Stomach (tissue), 9 donors: ENCODE data around the gene LRRIQ1. TPM values are rescaled to one million over a fixed set of nuclear protein-coding genes. Genes with fewer than 3 reads are reported as not detected.

ENCODE experiments used
- DNase-seq, 2 donors: peaks; one replicate each; pipeline versions ENCODE4 v3.0.0 to v3.0.0-alpha.2; 2013 to 2019
- H3K27ac ChIP-seq, 5 donors: fragments of 200-600 bp in 4 of 5; sonication (generic) in 4 of 5; one replicate each; pipeline ENCODE4 v1.5.1; 2013 to 2019; ENCODE audit warnings: mild to moderate bottlenecking in 1 of 5, moderate library complexity in 1 of 5
- H3K27me3 ChIP-seq, 3 donors: fragments of 200-600 bp; sonication (generic); one replicate each; pipeline ENCODE4 v1.5.1; 2017 to 2019; ENCODE audit warnings: mixed run types in 1 of 3
- H3K36me3 ChIP-seq, 4 donors: fragments of 200-600 bp; sonication (generic); 1 replicate in 3 of 4; 2 replicates in 1 of 4; pipeline ENCODE4 v1.5.1; 2016 to 2019
- H3K4me1 ChIP-seq, 4 donors: fragments of 200-600 bp; sonication (generic); one replicate each; pipeline ENCODE4 v1.5.1; 2016 to 2019
- H3K4me3 ChIP-seq, 4 donors: fragments of 200-600 bp; sonication (generic) in 3 of 4; one replicate each; pipeline ENCODE4 v1.5.1; 2016 to 2019; ENCODE audit warnings: mild to moderate bottlenecking in 1 of 4
- H3K9me3 ChIP-seq, 4 donors: fragments of 200-600 bp; sonication (generic); one replicate each; pipeline ENCODE4 v1.5.1; 2016 to 2019
- CTCF ChIP-seq, 7 experiments: fragments of 450-650 bp in 4 of 7; fragments of 200-600 bp in 3 of 7; sonication (generic) in 3 of 7; IDR thresholded peaks; one replicate each; pipeline ENCODE4 v1.5.1; 2016 to 2019; ENCODE audit warnings: antibody characterized with exemption in 7 of 7, control low read depth in 2 of 7, mild to moderate bottlenecking in 1 of 7
- EP300 ChIP-seq: sonication (generic); formaldehyde crosslinking; IDR thresholded peaks from one replicate; pipeline ENCODE4 v1.6.1; 2017; ENCODE audit warnings: antibody characterized with exemption
- POLR2A ChIP-seq, 4 donors: fragments of 450-650 bp; IDR thresholded peaks; one replicate each; pipeline ENCODE4 v1.6.1; 2016; ENCODE audit warnings: antibody characterized with exemption in 4 of 4, control low read depth in 2 of 4, mild to moderate bottlenecking in 1 of 4, moderate library complexity in 1 of 4
- POLR2AphosphoS5 ChIP-seq, 3 donors: sonication (generic); formaldehyde crosslinking; IDR thresholded peaks; one replicate each; pipeline ENCODE4 v1.6.1; 2016; ENCODE audit warnings: antibody characterized with exemption in 3 of 3
- WGBS, 5 donors: extraction: QIAGEN DNeasy Blood & Tissue Kit in 3 of 5; methylation state at CpG; one replicate each; pipeline versions ENCODE4 v1.1.5 to v1.1.7; 2013 to 2018; 5-methylcytosine and 5-hydroxymethylcytosine counted together
- intact Hi-C: fragments of 100-400 bp; cut with DNase I; formaldehyde crosslinking; loops from one replicate; pipeline ENCODE4 v1.15.1; 2023; ENCODE audit warnings: low total_unique reads
- polyA plus RNA-seq, 3 donors: library from polyadenylated mRNA; stranded (reverse); fragments of 200-250 nt; gene quantifications; one replicate each; pipeline ENCODE4 v1.2.3, GENCODE V29; 2013
- total RNA-seq, 5 donors: library from RNA; depleted of rRNA; stranded (reverse); fragments of >200 nt; gene quantifications; one replicate each; pipeline versions ENCODE4 v1.1.0 to v1.2.3, GENCODE V29; 2014 to 2016
- donor health status: healthy with polysubstance abuse.
- donor health status: Bipolar disorder and iron deficiency.
- donor health status: healthy.

The LRRIQ1 gene
- total and polyA plus RNA-seq, 8 donors, result 0.05 to 2.2 (median 0.92) TPM; not detected in 5

GRCh38 chr12:85092814-85093370 lies 56.7 kb downstream of the LRRIQ1 start:
- no peaks in the 10 kb centered on the region for H3K4me1 ChIP-seq
- TF ChIP-seq EP300, result no peak
- no peak for TF ChIP-seq CTCF (IDR thresholded peaks at IDR 0.05)
- no peak for TF ChIP-seq POLR2A (IDR thresholded peaks at IDR 0.05)
- 44 to 94% (median 76%) methylated on average over 2 of the region's 2 CpGs for WGBS, 5 donors

GRCh38 chr12:85095501-85095900 lies 59.4 kb downstream of the LRRIQ1 start:
- Histone ChIP-seq H3K36me3 (no peaks in the 10 kb centered on the region), H3K9me3 (no peaks in the 10 kb centered on the region), H3K27ac (no peak overlapping the region), H3K4me1 (no peaks in the 10 kb centered on the region), H3K27me3 (no peaks in the 10 kb centered on the region), H3K4me3 (no peak overlapping the region)
- TF ChIP-seq POLR2A (IDR thresholded peaks at IDR 0.05) (no peak), EP300 (no peak), CTCF (IDR thresholded peaks at IDR 0.05) (no peak), POLR2AphosphoS5 (IDR thresholded peaks at IDR 0.05) (no peak)
- intact Hi-C loops, result no loop called here
- DNase-seq, result no peak

More at GRCh38 chr12:85092814-85093370, 56.7 kb downstream of the LRRIQ1 start:
- Histone ChIP-seq H3K36me3 (no peaks in the 10 kb centered on the region), H3K27ac (no peak overlapping the region), H3K4me3 (no peak overlapping the region), H3K27me3 (no peaks in the 10 kb centered on the region), H3K9me3 (no peaks in the 10 kb centered on the region)
- no peak for DNase-seq
- intact Hi-C loops, result no loop called here

- WGBS, 5 donors, result 65 to 80% (median 75%) methylated on average over 6 of the region's 6 CpGs
- Histone ChIP-seq H3K27me3 (no peaks in the 10 kb centered on the region), H3K9me3 (no peaks in the 10 kb centered on the region), H3K4me3 (no peak overlapping the region), H3K36me3 (no peaks in the 10 kb centered on the region), H3K4me1 (no peaks in the 10 kb centered on the region), H3K27ac (no peak overlapping the region)
- intact Hi-C loops, result no loop called here
- DNase-seq, result no peak
- TF ChIP-seq EP300 (no peak), POLR2AphosphoS5 (IDR thresholded peaks at IDR 0.05) (no peak), CTCF (IDR thresholded peaks at IDR 0.05) (no peak), POLR2A (IDR thresholded peaks at IDR 0.05) (no peak)
Observed at GRCh38 chr12:85130646-85131045, 94.5 kb downstream of the LRRIQ1 start.

- TF ChIP-seq POLR2A (IDR thresholded peaks at IDR 0.05) (no peak), POLR2AphosphoS5 (IDR thresholded peaks at IDR 0.05) (no peak), EP300 (no peak), CTCF (IDR thresholded peaks at IDR 0.05) (no peak)
- intact Hi-C loops, result no loop called here
- no peak overlapping the region for H3K4me3 ChIP-seq
- DNase-seq, result no peak
- H3K27me3 ChIP-seq, result no peaks in the 10 kb centered on the region
- H3K27ac ChIP-seq, result no peak overlapping the region
- H3K4me1 ChIP-seq, result no peaks in the 10 kb centered on the region
- no peaks in the 10 kb centered on the region for H3K9me3 ChIP-seq
- 75 to 82% (median 80%) methylated on average over 1 of the region's 1 CpG for WGBS, 5 donors
- no peaks in the 10 kb centered on the region for H3K36me3 ChIP-seq
Observed at GRCh38 chr12:85138833-85139232, 102.7 kb downstream of the LRRIQ1 start.
